HG03066 (cell line): ENCODE results near the gene HGS.
"Not testable (repeated sequence)": the region's sequence is repeated elsewhere in the genome, so short reads cannot be mapped to it uniquely, and the experiment has no call there.

Experiments
- ATAC-seq: cut with Tn5 transposase; IDR thresholded peaks from one replicate; pipeline ENCODE4 v1.9.1; 2021; ENCODE audit warnings: low read depth; ENCODE audit not compliant: unreplicated experiment

The HGS gene

GRCh38 chr17:81717049-81717765, 33.4 kb downstream of the HGS start:
- no peak for ATAC-seq

GRCh38 chr17:81717766-81718089, 33.9 kb downstream of the HGS start:
- no peak for ATAC-seq

GRCh38 chr17:81719410-81720266, 35.8 kb downstream of the HGS start:
- no peak for ATAC-seq

GRCh38 chr17:81720267-81721071, 36.7 kb downstream of the HGS start:
- ATAC-seq: no peak

- no peak for ATAC-seq
Observed at GRCh38 chr17:81722184-81723120, 38.6 kb downstream of the HGS start.

GRCh38 chr17:81723651-81724209, 39.9 kb downstream of the HGS start:
- no peak for ATAC-seq

- no peak for ATAC-seq
Observed at GRCh38 chr17:81725439-81725838, 41.6 kb downstream of the HGS start.

GRCh38 chr17:81726004-81726403, 42.2 kb downstream of the HGS start:
- no peak for ATAC-seq

- no peak for ATAC-seq
Observed at GRCh38 chr17:81727324-81728031, 43.7 kb downstream of the HGS start.

- ATAC-seq: no peak
Observed at GRCh38 chr17:81733507-81734404, 49.9 kb downstream of the HGS start.

GRCh38 chr17:81734405-81735263, 50.8 kb downstream of the HGS start:
- no peak for ATAC-seq

- ATAC-seq: no peak
Observed at GRCh38 chr17:81735264-81736102, 51.7 kb downstream of the HGS start.

- ATAC-seq: no peak
Observed at GRCh38 chr17:81737947-81738800, 54.4 kb downstream of the HGS start.

- no peak for ATAC-seq
Observed at GRCh38 chr17:81738801-81739393, 55.1 kb downstream of the HGS start.

- ATAC-seq: not testable (repeated sequence)
Observed at GRCh38 chr17:81739593-81739992, 55.8 kb downstream of the HGS start.
